ENCODE measurements around the gene CARD10. TPM values are rescaled to one million over a fixed set of nuclear protein-coding genes. Genes with fewer than 3 reads are reported as not detected.

CARD10 gene
- polyA plus RNA-seq, 1 experiment: 5.8 TPM

GRCh38 chr22:37454857-37455686 lies 64.1 kb downstream of the CARD10 start:
- Histone ChIP-seq H3K27me3 (ENCODE audit: control insufficient read depth, insufficient read depth, low read length) (peaks cover 3% of the 10 kb centered on the region), H3K27ac (ENCODE audit: low read depth, low read length) (peak overlapping the region; percentile 81), H3K9me3 (ENCODE audit: control insufficient read depth, insufficient read depth, low read length) (peaks cover 9% of the 10 kb centered on the region), H3K4me3 (ENCODE audit: low read depth, low read length) (no peak overlapping the region)
- TF ChIP-seq, protein P1, sequence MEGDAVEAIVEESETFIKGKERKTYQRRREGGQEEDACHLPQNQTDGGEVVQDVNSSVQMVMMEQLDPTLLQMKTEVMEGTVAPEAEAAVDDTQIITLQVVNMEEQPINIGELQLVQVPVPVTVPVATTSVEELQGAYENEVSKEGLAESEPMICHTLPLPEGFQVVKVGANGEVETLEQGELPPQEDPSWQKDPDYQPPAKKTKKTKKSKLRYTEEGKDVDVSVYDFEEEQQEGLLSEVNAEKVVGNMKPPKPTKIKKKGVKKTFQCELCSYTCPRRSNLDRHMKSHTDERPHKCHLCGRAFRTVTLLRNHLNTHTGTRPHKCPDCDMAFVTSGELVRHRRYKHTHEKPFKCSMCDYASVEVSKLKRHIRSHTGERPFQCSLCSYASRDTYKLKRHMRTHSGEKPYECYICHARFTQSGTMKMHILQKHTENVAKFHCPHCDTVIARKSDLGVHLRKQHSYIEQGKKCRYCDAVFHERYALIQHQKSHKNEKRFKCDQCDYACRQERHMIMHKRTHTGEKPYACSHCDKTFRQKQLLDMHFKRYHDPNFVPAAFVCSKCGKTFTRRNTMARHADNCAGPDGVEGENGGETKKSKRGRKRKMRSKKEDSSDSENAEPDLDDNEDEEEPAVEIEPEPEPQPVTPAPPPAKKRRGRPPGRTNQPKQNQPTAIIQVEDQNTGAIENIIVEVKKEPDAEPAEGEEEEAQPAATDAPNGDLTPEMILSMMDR (IDR thresholded peaks at IDR 0.05; ENCODE audit: low read depth, low read length): no peak
- ChIA-PET POLR2A (interaction anchor here (0.7 to 1.8 kb wide), 4 partner anchors 14 to 188 kb away, joined by 3 to 6 read pairs (median 4); no protein-coding TSS in a partner anchor), CTCF (interaction anchor here (0.7 to 5.5 kb wide), 4 partner anchors 139 to 255 kb away, joined by 3 to 154 read pairs (median 13); no protein-coding TSS in a partner anchor)
- no peak for DNase-seq (ENCODE audit: low read depth, low spot score)

- no peak overlapping the region for H3K27ac ChIP-seq (ENCODE audit: low read depth, low read length)
- DNase-seq (ENCODE audit: low read depth, low spot score): no peak
- H3K4me3 ChIP-seq (ENCODE audit: low read depth, low read length): no peak overlapping the region
- H3K9me3 ChIP-seq (ENCODE audit: control insufficient read depth, insufficient read depth, low read length): peaks cover 9% of the 10 kb centered on the region
- TF ChIP-seq, protein P1 (IDR thresholded peaks at IDR 0.05; ENCODE audit: low read depth, low read length): no peak
- H3K27me3 ChIP-seq (ENCODE audit: control insufficient read depth, insufficient read depth, low read length): peaks cover 3% of the 10 kb centered on the region
- POLR2A ChIA-PET: interaction anchor here (0.6 kb wide), 1 partner anchor 48 kb away, joined by 3 read pairs; no protein-coding TSS in a partner anchor
- CTCF ChIA-PET: no interaction called here
These were observed 65.5 kb downstream of the CARD10 start for GRCh38 chr22:37453696-37454095.

DNA sequence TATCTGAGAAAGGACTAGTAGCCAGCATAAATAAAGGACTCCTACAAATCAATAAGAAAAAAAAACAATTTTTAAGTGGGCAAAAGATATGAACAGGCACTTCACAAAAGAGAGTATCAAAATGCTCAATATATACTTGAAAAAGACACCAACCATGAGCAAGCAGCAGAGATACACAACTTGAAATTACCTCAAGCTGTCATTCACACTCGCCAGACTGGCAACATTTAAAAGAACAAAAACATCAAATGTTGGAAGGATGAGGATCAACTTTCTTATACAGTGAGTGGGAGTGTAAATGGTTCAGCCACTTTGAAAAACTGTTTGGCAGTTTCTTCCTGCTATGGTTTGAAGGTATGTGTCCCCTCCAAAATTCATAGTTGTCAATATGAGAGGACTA lies 68.0 kb downstream of the CARD10 start:
- ChIA-PET POLR2A (no interaction called here), CTCF (interaction anchor here (1.6 kb wide), 1 partner anchor 135 kb away, joined by 3 read pairs; no protein-coding TSS in a partner anchor)
- Histone ChIP-seq H3K9me3 (ENCODE audit: control insufficient read depth, insufficient read depth, low read length) (peaks cover 9% of the 10 kb centered on the region), H3K27ac (ENCODE audit: low read depth, low read length) (no peak overlapping the region), H3K27me3 (ENCODE audit: control insufficient read depth, insufficient read depth, low read length) (no peaks in the 10 kb centered on the region), H3K4me3 (ENCODE audit: low read depth, low read length) (no peak overlapping the region)
- TF ChIP-seq, protein P1 (IDR thresholded peaks at IDR 0.05; ENCODE audit: low read depth, low read length): no peak
- DNase-seq (ENCODE audit: low read depth, low spot score): no peak

- ChIA-PET POLR2A (no interaction called here), CTCF (interaction anchor here (1.6 kb wide), 1 partner anchor 133 kb away, joined by 3 read pairs; no protein-coding TSS in a partner anchor)
- Histone ChIP-seq H3K27me3 (ENCODE audit: control insufficient read depth, insufficient read depth, low read length) (no peaks in the 10 kb centered on the region), H3K27ac (ENCODE audit: low read depth, low read length) (no peak overlapping the region), H3K4me3 (ENCODE audit: low read depth, low read length) (no peak overlapping the region), H3K9me3 (ENCODE audit: control insufficient read depth, insufficient read depth, low read length) (peaks cover 9% of the 10 kb centered on the region)
- no peak for DNase-seq (ENCODE audit: low read depth, low spot score)
- TF ChIP-seq, protein P1 (IDR thresholded peaks at IDR 0.05; ENCODE audit: low read depth, low read length): no peak
These were observed 69.7 kb downstream of the CARD10 start for GRCh38 chr22:37449331-37450001.

Data from AG04450 (cell line).